Measurements from ENCODE around the gene MEN1.

GRCh38 chr11:64771861-64772260 lies 38.5 kb downstream of the MEN1 start:
- TF ChIP-seq, protein P1, sequence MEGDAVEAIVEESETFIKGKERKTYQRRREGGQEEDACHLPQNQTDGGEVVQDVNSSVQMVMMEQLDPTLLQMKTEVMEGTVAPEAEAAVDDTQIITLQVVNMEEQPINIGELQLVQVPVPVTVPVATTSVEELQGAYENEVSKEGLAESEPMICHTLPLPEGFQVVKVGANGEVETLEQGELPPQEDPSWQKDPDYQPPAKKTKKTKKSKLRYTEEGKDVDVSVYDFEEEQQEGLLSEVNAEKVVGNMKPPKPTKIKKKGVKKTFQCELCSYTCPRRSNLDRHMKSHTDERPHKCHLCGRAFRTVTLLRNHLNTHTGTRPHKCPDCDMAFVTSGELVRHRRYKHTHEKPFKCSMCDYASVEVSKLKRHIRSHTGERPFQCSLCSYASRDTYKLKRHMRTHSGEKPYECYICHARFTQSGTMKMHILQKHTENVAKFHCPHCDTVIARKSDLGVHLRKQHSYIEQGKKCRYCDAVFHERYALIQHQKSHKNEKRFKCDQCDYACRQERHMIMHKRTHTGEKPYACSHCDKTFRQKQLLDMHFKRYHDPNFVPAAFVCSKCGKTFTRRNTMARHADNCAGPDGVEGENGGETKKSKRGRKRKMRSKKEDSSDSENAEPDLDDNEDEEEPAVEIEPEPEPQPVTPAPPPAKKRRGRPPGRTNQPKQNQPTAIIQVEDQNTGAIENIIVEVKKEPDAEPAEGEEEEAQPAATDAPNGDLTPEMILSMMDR (conservative IDR thresholded peaks at IDR 0.05 in 1 of 2, IDR thresholded peaks at IDR 0.05 in 1 of 2; ENCODE audit: extremely low read depth in 1 of 2, insufficient read depth in 1 of 2, low read depth in 1 of 2, low read length in 2 of 2) = no peak
- no peak for TF ChIP-seq EZH2 (IDR thresholded peaks at IDR 0.05; ENCODE audit: borderline replicate concordance, low read length)
